Thyroid gland (tissue), 4 donors: ENCODE results near the gene H6PD. TPM values are rescaled to one million over a fixed set of nuclear protein-coding genes. Genes with fewer than 3 reads are reported as not detected.

Experiments
- DNase-seq, 2 donors: peaks; one replicate each; pipeline ENCODE4 v3.0.0-alpha.2; 2019
- H3K27ac ChIP-seq, 3 donors: fragments of 200-600 bp; sonication (generic); 1 replicate in 2 of 3; 2 replicates in 1 of 3; pipeline ENCODE4 v1.5.1; 2016 to 2019; ENCODE audit warnings: mild to moderate bottlenecking in 1 of 3, moderate library complexity in 1 of 3
- H3K27me3 ChIP-seq: fragments of 200-600 bp; sonication (generic); one replicate; pipeline ENCODE4 v1.5.1; 2019
- H3K36me3 ChIP-seq, 2 donors: fragments of 200-600 bp; sonication (generic); one replicate each; pipeline ENCODE4 v1.5.1; 2016 to 2019
- H3K4me1 ChIP-seq, 2 donors: fragments of 200-600 bp; sonication (generic); one replicate each; pipeline ENCODE4 v1.5.1; 2017 to 2019
- H3K4me3 ChIP-seq, 3 donors: fragments of 200-600 bp; sonication (generic); replicated peaks in 1 of 3; 1 replicate in 2 of 3; 2 replicates in 1 of 3; pipeline ENCODE4 v1.5.1; 2016; ENCODE audit warnings: mild to moderate bottlenecking in 1 of 3
- H3K9me3 ChIP-seq: fragments of 200-600 bp; sonication (generic); one replicate; pipeline ENCODE4 v1.5.1; 2017
- POLR2A ChIP-seq, 2 donors: fragments of 450-650 bp; IDR thresholded peaks; one replicate each; pipeline ENCODE4 v1.6.1; 2017; ENCODE audit warnings: antibody characterized with exemption in 2 of 2, mild to moderate bottlenecking in 2 of 2, moderate library complexity in 1 of 2
- WGBS, 2 donors: methylation state at CpG; one replicate each; pipeline ENCODE4 v1.1.5; 2017; 5-methylcytosine and 5-hydroxymethylcytosine counted together
- intact Hi-C: fragments of 100-400 bp; cut with DNase I; formaldehyde crosslinking; loops from one replicate; pipeline ENCODE4 v1.15.1; 2023
- total RNA-seq, 4 donors: library from RNA; depleted of rRNA; stranded (reverse); fragments of >200 nt; gene quantifications; one replicate each; pipeline ENCODE4 v1.2.3, GENCODE V29; 2016
- TF ChIP-seq, protein P1 (sequence below), 6 experiments: fragments of 200-600 bp in 3 of 6; fragments of 450-650 bp in 3 of 6; sonication (generic) in 3 of 6; IDR thresholded peaks; one replicate each; pipeline ENCODE4 v1.5.1; 2016 to 2019; ENCODE audit warnings: antibody characterized with exemption in 6 of 6, mild to moderate bottlenecking in 2 of 6, inconsistent platforms in 1 of 6, moderate library complexity in 1 of 6

Gene H6PD
- total RNA-seq, 4 donors from 2014 or later = 36.3 to 64.2 (median 43.6) TPM

DNA sequence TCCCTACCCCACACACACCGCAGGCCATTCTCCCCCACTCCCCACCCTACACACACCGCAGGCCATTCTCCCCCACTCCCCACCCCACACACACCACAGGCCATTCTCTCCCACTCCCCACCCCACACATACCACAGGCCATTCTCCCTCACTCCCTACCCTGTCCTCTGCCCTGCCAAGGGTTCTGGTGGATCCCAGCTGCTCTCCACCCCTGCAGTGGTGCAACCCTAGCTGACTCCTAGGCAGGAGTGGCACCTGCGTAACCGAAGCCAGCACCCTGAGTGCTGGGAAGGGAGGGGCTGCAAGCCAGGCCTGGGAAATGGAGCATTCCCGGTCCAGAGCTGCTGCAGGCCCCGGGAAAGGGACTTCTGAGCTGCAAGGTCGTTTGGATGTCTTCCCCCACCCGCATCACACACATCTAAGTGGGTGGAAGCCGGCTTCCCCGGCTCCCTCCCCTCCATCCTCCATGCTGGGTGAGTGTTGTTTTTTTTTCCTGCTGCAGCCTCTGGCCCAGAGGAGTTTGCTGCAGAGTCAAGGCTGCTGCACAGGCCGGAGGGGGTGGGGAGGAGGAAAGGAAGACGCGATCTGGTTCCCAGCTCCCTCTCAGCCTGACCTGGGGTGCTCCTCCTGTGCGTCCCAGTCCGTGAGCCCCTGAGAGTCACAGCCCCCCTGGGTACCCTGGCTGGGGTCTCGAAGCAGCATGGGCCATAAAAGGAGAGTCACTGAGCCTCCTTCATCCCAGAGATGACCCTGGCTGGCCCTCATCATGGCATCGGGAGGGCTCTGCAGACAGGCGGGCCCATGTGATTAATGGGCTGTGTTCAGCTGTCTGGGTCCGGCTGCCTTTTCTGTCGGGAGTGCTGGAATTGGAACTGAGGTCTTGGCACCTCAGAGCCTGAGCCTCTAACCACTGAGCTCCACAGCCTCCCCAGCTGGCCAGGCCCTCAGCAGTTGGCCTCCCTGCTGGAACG lies 16.1 kb downstream of the H6PD start:
- TF ChIP-seq, protein P1, sequence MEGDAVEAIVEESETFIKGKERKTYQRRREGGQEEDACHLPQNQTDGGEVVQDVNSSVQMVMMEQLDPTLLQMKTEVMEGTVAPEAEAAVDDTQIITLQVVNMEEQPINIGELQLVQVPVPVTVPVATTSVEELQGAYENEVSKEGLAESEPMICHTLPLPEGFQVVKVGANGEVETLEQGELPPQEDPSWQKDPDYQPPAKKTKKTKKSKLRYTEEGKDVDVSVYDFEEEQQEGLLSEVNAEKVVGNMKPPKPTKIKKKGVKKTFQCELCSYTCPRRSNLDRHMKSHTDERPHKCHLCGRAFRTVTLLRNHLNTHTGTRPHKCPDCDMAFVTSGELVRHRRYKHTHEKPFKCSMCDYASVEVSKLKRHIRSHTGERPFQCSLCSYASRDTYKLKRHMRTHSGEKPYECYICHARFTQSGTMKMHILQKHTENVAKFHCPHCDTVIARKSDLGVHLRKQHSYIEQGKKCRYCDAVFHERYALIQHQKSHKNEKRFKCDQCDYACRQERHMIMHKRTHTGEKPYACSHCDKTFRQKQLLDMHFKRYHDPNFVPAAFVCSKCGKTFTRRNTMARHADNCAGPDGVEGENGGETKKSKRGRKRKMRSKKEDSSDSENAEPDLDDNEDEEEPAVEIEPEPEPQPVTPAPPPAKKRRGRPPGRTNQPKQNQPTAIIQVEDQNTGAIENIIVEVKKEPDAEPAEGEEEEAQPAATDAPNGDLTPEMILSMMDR (IDR thresholded peaks at IDR 0.05) = no peak
- no peak for TF ChIP-seq POLR2A (IDR thresholded peaks at IDR 0.05)
- H3K4me3 ChIP-seq = no peak overlapping the region

DNA sequence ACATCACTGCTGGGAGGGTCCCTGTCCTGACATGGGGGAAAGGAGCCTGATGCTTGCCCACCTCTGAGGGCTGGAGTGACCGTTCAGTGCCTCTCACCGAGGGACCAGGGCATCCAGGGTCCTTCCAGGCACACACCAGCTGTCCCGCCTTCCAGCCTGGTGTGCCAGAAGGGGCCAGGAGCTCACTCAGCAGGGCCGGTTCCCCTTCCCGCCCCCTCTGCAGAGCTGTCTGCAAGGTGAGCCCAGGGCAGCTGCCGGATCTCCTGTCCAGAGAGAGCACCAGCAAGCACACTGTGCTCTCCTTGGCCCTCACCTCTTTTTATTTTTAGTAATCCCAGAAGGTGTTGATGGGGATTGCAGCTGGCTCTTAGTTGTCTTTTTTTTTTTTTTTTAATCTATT lies 16.9 kb downstream of the H6PD start:
- TF ChIP-seq, protein P1 (IDR thresholded peaks at IDR 0.05) = no peak
- TF ChIP-seq POLR2A (IDR thresholded peaks at IDR 0.05) = no peak
- Histone ChIP-seq H3K27ac (peak overlapping the region in 2 of 3 donors; percentile 79 to 83), H3K9me3 (no peaks in the 10 kb centered on the region), H3K4me3 (no peak overlapping the region), H3K36me3 (peaks cover 2 to 10% of the 10 kb centered on the region in 2 donors), H3K4me1 (peaks cover 20 to 23% of the 10 kb centered on the region in 2 donors), H3K27me3 (no peaks in the 10 kb centered on the region)
- intact Hi-C loops = no loop called here
- WGBS, 2 donors = 72 to 82% methylated on average over 5 to 6 of the region's 6 CpGs
- DNase-seq = no peak

More for the DNA sequence above, 16.1 kb downstream of the H6PD start:
- Histone ChIP-seq H3K36me3 (peaks cover 2 to 10% of the 10 kb centered on the region in 2 donors), H3K9me3 (no peaks in the 10 kb centered on the region), H3K27ac (peak overlapping the region; percentile 68 to 83 (median 79)), H3K27me3 (no peaks in the 10 kb centered on the region), H3K4me1 (peaks cover 20 to 23% of the 10 kb centered on the region in 2 donors)
- 37 to 48% methylated on average over 14 to 18 of the region's 21 CpGs for WGBS, 2 donors
- DNase-seq = peak; percentile 50 to 65
- intact Hi-C loops = no loop called here

- Histone ChIP-seq H3K27ac (no peak overlapping the region), H3K9me3 (no peaks in the 10 kb centered on the region), H3K4me3 (no peak overlapping the region), H3K27me3 (no peaks in the 10 kb centered on the region), H3K36me3 (no peaks in the 10 kb centered on the region), H3K4me1 (peaks cover 20 to 23% of the 10 kb centered on the region in 2 donors)
- 90 to 94% methylated on average over 8 of the region's 8 CpGs for WGBS, 2 donors
- intact Hi-C loops = no loop called here
- DNase-seq = no peak
- no peak for TF ChIP-seq POLR2A (IDR thresholded peaks at IDR 0.05)
- TF ChIP-seq, protein P1 (IDR thresholded peaks at IDR 0.05) = no peak
These were observed 18.4 kb downstream of the H6PD start for GRCh38 chr1:9253004-9253403.

DNA sequence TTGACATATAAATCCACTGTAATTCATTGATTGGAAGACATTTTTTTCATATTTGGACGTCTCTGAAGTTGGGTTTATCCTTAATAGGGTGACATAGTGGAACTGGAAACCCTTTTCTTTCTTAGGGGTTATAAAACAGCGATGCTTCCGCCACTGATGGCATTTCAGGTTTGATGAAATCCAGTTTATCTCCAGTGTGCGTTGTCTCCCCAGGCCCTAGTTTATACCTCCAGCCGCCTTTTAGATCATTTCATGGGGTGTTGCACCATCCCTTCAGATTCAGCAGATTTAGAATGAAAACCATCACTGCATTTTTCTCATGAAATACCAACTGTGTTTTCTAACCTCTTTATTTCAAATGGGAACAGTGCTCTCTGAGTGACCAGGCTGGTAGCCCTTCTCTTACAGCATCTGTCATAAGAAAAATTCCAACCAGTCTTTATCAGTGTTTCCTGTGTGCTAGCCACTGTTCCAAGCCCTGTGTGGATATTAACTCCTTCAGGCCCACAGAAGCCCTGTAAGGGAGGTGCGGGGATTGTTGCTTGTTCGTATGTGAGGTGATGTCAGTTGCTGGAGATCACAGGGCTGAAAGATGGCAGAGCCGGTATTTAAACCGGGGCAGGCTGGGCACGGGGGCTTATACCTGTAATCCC lies 19.0 kb downstream of the H6PD start:
- H3K4me3 ChIP-seq = no peak overlapping the region
- no peaks in the 10 kb centered on the region for H3K9me3 ChIP-seq
- WGBS, 2 donors = 91 to 93% methylated on average over 8 to 10 of the region's 10 CpGs
- DNase-seq = no peak
- intact Hi-C loops = no loop called here
- no peaks in the 10 kb centered on the region for H3K36me3 ChIP-seq
- TF ChIP-seq, protein P1 (IDR thresholded peaks at IDR 0.05) = no peak
- no peak for TF ChIP-seq POLR2A (IDR thresholded peaks at IDR 0.05)
- H3K27me3 ChIP-seq = no peaks in the 10 kb centered on the region
- H3K4me1 ChIP-seq = peaks cover 20 to 23% of the 10 kb centered on the region in 2 donors
- no peak overlapping the region for H3K27ac ChIP-seq
